ENCODE measurements around the gene SLC12A1.

SLC12A1 gene

GRCh38 chr15:48282216-48282615 lies 76.1 kb downstream of the SLC12A1 start:
- no peaks in the 10 kb centered on the region for H3K27me3 Mint-ChIP-seq (ENCODE audit: low read depth)
- no peaks in the 10 kb centered on the region for H3K36me3 Mint-ChIP-seq (ENCODE audit: low read depth)
- H3K4me3 Mint-ChIP-seq, result no peak overlapping the region
- H3K4me1 Mint-ChIP-seq, result peaks cover 64% of the 10 kb centered on the region
- no peaks in the 10 kb centered on the region for H3K9me3 Mint-ChIP-seq
- H3K27ac Mint-ChIP-seq, result peak overlapping the region; percentile 72 to 87 (median 86)
- TF ChIP-seq CTCF (IDR thresholded peaks at IDR 0.05; ENCODE audit: unreplicated experiment in 3 of 3), result no peak

- no peak for TF ChIP-seq CTCF (IDR thresholded peaks at IDR 0.05; ENCODE audit: unreplicated experiment in 3 of 3)
These were observed 77.5 kb downstream of the SLC12A1 start for GRCh38 chr15:48283396-48284145.

DNA sequence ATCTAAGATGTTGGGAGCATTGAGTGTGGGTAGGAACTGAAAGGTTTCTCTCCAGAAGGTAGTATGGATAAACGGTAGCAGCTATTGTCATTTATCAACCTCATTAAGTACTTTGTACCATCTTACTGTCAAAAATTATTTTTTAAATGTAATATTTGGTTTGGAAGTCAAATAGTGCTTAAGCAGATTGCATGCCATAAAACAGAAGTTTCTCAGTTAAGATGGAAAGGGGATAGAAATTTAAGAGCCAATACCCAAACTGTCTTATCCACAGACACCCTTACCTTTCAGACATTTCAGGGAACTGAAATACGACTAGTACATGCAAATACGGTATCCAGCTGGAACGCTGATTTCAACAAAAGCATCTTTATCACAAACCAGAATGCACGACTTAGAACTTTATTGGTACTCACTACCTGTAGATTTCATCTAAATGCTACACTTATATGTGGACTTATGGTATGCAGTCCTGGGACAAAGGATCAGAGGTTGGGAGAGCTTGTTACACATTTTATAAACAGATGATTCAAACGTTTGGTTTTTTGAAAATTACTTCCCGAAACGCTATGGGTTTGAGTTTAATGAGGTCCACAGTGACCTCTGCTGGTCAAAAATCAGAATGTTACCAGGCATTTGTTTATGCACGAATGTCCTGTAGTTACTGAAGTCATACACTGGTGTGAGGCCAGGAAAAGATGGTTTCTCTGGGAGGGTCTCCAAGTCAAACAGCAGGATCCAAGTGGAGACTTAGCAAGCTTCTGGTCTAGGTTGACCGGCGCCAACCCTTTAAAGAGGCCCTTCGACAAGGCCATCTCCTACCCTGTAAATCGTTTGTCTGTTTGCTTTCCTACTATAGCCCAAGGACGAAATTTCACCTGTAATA lies 79.5 kb downstream of the SLC12A1 start:
- Mint-ChIP-seq H3K27me3 (ENCODE audit: low read depth) (no peaks in the 10 kb centered on the region), H3K36me3 (ENCODE audit: low read depth) (no peaks in the 10 kb centered on the region), H3K27ac (peak overlapping the region in 2 of 3 experiments; percentile 60 to 90), H3K9me3 (no peaks in the 10 kb centered on the region), H3K4me1 (peaks cover 57% of the 10 kb centered on the region), H3K4me3 (peak overlapping the region in 2 of 3 experiments; percentile 16 to 52)
- TF ChIP-seq CTCF (IDR thresholded peaks at IDR 0.05; ENCODE audit: unreplicated experiment in 3 of 3), result peak; percentile 69 to 84 (median 73)

More at GRCh38 chr15:48283396-48284145, 77.5 kb downstream of the SLC12A1 start:
- no peaks in the 10 kb centered on the region for H3K36me3 Mint-ChIP-seq (ENCODE audit: low read depth)
- peak overlapping the region; percentile 75 to 87 (median 86) for H3K27ac Mint-ChIP-seq
- H3K4me1 Mint-ChIP-seq, result peaks cover 65% of the 10 kb centered on the region
- H3K9me3 Mint-ChIP-seq, result no peaks in the 10 kb centered on the region
- H3K4me3 Mint-ChIP-seq, result no peak overlapping the region
- no peaks in the 10 kb centered on the region for H3K27me3 Mint-ChIP-seq (ENCODE audit: low read depth)

DNA sequence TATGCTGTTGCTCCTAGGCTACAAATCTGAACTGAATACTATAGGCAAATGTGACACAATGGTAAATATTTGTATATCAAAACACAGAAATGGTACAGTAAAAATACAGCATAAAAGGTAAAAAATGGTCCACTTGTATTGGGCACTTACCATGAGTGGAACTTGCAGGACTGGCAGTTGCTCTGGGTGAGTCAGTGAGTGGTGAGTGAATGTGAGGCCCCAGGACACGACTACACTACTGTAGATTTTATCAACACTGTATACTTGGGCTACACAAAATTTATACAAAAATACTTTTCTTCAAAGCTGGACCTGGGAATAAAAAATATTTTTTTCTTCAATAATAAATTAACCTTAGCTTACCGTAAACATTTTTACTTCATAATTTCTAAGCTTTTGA lies 83.5 kb downstream of the SLC12A1 start:
- Mint-ChIP-seq H3K4me1 (peaks cover 20% of the 10 kb centered on the region), H3K27me3 (ENCODE audit: low read depth) (no peaks in the 10 kb centered on the region), H3K9me3 (no peaks in the 10 kb centered on the region), H3K4me3 (no peak overlapping the region), H3K36me3 (ENCODE audit: low read depth) (no peaks in the 10 kb centered on the region), H3K27ac (no peak overlapping the region)
- no peak for TF ChIP-seq CTCF (IDR thresholded peaks at IDR 0.05; ENCODE audit: unreplicated experiment in 3 of 3)

- Mint-ChIP-seq H3K27me3 (ENCODE audit: low read depth) (no peaks in the 10 kb centered on the region), H3K27ac (no peak overlapping the region), H3K4me3 (no peak overlapping the region), H3K36me3 (ENCODE audit: low read depth) (no peaks in the 10 kb centered on the region), H3K4me1 (peaks cover 4% of the 10 kb centered on the region), H3K9me3 (no peaks in the 10 kb centered on the region)
- TF ChIP-seq CTCF (IDR thresholded peaks at IDR 0.05; ENCODE audit: unreplicated experiment in 3 of 3), result no peak
These were observed 86.4 kb downstream of the SLC12A1 start for GRCh38 chr15:48292458-48292857.

Data from nephron (organoid).